DMS 273 treated with DMSO at 0.1 percent for 48 hours (cell line): Measurements from ENCODE around the gene TNFSF13.

Experiments
- DNase-seq: peaks from one replicate; lab custom pipeline; 2025; lab: John Stamatoyannopoulos, UW

Gene TNFSF13, protein sequence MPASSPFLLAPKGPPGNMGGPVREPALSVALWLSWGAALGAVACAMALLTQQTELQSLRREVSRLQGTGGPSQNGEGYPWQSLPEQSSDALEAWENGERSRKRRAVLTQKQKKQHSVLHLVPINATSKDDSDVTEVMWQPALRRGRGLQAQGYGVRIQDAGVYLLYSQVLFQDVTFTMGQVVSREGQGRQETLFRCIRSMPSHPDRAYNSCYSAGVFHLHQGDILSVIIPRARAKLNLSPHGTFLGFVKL

DNA sequence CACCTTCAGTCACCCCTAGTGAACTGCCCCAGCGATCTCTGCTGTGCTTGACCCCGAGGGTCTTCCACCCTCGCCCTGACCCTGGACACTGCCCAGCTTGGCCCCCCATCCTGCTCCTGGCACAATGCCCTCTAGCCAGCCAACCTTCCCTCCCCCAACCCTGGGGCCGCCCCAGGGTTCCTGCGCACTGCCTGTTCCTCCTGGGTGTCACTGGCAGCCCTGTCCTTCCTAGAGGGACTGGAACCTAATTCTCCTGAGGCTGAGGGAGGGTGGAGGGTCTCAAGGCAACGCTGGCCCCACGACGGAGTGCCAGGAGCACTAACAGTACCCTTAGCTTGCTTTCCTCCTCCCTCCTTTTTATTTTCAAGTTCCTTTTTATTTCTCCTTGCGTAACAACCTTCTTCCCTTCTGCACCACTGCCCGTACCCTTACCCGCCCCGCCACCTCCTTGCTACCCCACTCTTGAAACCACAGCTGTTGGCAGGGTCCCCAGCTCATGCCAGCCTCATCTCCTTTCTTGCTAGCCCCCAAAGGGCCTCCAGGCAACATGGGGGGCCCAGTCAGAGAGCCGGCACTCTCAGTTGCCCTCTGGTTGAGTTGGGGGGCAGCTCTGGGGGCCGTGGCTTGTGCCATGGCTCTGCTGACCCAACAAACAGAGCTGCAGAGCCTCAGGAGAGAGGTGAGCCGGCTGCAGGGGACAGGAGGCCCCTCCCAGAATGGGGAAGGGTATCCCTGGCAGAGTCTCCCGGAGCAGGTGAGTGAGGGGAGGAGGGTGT lies at the start of gene TNFSF13:
Gene TNFSF13, plus strand, starts transcription at position 207 of the 776 bp plus-strand sequence. Its CDS starts 290 bp downstream, at position 497.
- no peak for DNase-seq

DNA sequence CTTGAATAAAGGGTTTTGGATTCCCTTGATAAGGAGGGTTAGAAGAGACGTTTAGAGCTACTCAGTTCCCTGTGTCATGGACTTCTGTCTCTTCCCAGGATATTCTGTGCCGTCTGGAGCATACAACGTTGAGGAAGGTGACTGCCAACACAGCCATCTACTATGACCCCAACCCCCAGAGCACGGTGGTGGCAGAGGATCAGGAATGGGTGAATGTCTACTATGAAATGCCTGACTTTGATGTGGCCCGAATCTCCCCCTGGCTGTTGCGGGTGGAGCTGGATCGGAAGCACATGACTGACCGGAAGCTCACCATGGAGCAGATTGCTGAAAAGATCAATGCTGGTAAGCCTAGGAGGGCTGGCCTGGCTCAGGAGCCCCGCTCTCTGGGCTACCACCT lies 49.7 kb upstream of the TNFSF13 start:
- DNase-seq: no peak

- no peak for DNase-seq
These were observed 48.6 kb upstream of the TNFSF13 start for GRCh38 chr17:7509937-7510336.

GRCh38 chr17:7511108-7511507 lies 47.4 kb upstream of the TNFSF13 start:
- no peak for DNase-seq

- DNase-seq: no peak
These were observed 46.4 kb upstream of the TNFSF13 start for GRCh38 chr17:7512105-7512504.

GRCh38 chr17:7512824-7513540 lies 45.6 kb upstream of the TNFSF13 start:
- no peak for DNase-seq

DNA sequence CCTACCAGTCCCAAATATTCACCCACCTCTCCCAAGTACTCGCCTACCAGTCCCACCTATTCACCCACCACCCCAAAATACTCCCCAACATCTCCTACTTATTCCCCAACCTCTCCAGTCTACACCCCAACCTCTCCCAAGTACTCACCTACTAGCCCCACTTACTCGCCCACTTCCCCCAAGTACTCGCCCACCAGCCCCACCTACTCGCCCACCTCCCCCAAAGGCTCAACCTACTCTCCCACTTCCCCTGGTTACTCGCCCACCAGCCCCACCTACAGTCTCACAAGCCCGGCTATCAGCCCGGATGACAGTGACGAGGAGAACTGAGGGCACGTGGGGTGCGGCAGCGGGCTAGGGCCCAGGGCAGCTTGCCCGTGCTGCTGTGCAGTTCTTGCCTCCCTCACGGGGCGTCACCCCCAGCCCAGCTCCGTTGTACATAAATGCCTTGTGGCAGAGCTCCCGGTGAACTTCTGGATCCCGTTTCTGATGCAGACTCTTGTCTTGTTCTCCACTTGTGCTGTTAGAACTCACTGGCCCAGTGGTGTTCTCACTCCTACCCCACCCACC lies 44.6 kb upstream of the TNFSF13 start:
- DNase-seq: no peak

DNA sequence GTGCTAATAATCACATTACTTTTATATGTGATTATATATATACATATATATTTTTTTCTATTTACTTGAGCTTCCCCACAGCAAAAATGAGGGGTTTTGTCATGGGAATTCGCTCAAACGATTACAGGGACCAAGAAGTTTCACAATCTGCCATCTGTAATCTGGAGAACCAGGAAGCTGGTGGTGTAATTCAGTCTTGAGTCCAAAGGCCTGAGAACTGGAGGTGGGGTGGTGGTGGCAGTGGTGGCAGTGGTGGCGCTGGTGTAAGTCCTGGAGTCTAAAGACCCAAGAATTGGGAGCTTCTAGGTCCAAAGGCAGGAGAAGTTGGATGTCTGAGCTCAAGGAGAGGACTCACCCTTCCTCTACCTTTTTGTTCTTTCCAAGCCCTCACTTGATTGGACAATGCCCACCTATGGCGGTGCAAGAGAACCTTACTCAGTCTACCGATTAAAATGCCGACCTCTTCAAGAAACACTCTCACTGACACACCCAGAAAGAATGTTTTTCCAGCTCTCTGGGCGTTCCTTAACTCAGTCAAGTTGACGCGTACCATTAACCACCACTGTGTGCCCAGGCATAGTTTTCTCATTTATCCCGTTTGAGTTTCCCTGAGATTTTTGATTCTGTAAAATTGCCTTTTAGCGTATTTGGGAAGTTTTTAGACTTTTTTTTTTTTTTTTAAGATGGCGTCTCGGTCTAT lies 42.5 kb upstream of the TNFSF13 start:
- no peak for DNase-seq

DNA sequence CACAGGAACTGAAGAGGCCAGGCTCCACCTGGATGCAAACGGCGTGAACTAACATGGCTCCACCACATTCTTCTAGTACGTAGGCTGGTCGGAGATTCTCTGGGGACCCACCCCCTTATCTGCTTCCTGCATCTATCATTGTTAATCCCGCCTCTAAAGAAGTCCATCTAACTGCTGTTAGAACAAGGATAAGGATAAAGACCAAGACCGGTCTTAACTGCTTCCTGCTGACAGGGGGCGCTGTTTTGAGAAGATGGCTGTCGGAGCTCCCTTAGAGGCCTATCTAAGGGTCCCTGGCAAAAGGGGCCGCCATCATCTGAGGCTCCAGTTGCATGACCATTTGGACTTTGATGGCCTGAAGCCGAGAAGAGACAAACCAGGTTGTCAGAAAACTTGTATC lies 35.5 kb upstream of the TNFSF13 start:
- no peak for DNase-seq

- no peak for DNase-seq
These were observed 29.7 kb upstream of the TNFSF13 start for GRCh38 chr17:7528842-7529241.

DNA sequence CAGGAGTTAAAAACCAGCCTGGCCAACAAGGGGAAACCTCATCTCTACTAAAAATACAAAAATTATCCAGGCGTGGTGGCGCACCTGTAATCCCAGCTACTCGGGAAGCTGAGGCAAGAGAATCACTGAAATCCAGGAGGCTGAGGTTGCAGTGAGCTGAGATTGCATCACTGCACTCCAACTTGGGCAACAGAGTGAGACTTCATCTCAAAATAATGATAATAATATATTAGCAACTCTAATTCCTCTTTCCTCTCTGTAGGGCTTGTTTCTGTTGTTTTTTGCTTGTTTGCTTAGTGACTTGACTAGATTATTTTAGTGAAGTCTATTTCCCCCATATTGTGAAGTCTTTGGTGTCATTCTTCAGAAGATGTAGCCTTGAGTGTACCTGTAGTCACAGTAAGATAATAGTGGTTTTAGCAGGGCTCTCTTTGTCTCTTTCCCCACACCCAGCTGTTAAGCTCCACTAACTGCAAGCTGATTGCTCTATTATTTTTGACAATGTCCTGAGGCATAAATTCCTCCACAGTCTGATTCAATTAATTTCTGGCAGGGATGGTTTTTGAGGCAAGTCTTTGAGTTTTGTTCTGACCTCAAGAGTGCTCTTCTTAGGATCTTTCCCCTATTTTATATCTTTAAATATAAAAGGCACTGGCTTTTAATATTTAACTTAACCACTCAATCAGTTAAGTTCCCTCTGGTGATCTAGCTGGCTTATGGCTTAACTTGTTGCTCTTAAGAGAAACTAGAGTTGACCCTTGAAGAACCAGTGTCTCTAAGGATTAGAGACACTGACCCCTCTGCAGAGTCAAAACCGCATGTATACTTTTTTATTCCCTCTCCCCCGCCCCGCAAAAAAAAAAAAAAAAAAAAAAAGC lies 28.3 kb upstream of the TNFSF13 start:
- no peak for DNase-seq

- no peak for DNase-seq
These were observed 20.5 kb upstream of the TNFSF13 start for GRCh38 chr17:7538050-7538449.

DNA sequence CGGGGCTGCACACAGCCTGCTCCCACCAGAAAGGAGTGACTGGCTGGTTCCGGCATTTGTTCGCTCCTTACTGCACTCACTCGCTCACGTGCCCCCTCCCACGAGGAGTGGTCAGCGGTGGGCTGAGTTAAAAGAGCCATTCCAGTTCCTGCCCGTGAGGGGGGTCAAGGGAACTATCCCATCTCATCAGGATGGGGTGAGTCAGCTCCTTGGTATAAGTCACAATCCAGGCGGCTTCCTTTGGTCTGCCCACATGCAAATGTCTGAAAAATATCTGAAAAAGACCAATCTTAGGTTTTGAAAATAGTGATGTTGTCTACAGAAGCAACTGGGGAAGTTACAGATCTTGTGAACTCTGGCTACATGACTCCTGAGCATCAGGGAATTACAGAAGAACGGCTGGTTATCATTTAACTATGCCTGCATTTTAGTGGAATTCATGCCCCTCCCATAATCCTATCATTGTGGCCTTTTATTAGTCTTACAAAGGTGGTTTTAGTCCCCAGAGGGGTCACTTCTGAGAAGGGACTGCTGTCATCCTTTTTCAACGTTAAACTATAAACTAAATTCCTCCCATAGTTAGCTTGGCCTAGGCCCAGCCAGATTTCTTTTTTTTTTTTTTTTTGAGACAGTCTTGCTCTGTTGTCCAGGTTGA lies 19.5 kb upstream of the TNFSF13 start:
- DNase-seq: no peak

- DNase-seq: no peak
These were observed 17.4 kb upstream of the TNFSF13 start for GRCh38 chr17:7541074-7541621.

GRCh38 chr17:7544911-7545310 lies 13.6 kb upstream of the TNFSF13 start:
- DNase-seq: no peak

DNA sequence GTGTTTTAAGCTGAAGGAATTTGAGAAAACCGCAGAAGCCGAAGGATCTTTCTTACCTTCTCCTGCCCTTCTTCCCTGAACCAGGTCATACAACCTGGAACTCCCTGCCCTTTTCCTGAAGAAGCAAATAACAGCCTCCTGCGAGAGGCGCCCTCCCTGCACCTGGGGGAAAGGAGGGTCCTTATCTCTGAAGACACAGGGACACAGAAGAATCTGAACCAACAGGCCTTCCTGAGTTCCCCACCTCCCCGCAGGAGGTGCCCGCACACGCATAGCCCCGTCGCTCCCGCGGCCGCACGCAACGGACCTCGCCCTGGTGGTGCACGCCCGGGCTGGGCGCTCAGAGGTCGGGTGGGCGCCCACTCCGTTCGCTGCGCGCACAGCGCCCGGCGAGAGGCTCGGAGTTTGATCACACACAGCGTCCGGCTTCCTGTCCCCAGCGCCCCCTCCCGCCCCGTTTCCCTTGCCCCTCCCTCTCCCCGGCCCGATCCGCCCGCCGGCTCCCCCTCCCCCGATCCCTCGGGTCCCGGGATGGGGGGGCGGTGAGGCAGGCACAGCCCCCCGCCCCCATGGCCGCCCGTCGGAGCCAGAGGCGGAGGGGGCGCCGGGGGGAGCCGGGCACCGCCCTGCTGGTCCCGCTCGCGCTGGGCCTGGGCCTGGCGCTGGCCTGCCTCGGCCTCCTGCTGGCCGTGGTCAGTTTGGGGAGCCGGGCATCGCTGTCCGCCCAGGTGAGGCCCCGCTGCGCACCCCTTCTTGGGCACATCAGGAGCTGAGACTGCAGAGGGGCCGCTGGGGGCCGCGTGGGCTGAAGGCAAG lies 9.8 kb upstream of the TNFSF13 start, which contains the start of gene TNFSF12:
Gene TNFSF12, plus strand, starts transcription at position 474 of the 816 bp plus-strand sequence. Its CDS starts 96 bp downstream, at position 570.
- DNase-seq: no peak

DNA sequence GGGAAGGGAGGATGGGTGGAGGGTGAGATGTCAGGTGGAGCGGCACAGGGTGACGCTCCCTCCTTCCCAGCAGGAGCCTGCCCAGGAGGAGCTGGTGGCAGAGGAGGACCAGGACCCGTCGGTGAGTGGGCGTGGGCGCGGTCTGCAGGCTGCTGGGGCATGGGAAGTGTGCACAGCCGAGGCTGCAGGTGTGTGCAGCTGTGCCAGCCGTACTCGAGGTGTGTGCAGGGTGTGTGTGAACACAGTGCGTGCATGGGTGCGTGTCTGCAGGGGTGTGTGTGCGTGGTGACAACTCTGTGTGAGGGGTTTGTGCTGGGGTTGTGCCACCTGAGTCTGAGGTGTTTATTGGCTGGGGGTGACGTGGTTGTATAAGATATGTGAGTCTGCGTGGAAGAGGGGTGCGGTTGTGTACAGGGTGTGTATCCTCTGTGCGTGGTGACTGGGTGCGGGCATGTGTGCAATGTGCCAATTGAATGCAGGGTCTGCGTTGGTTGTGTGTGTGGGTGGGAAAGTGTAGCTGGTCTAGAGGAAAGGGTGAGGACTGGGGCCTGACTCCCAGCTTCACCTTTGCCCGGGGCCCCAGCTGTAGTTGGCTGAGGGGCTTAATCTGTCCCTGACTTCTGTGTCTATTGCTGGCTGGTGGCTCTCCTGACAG lies 9.0 kb upstream of the TNFSF13 start:
- DNase-seq: no peak

DNA sequence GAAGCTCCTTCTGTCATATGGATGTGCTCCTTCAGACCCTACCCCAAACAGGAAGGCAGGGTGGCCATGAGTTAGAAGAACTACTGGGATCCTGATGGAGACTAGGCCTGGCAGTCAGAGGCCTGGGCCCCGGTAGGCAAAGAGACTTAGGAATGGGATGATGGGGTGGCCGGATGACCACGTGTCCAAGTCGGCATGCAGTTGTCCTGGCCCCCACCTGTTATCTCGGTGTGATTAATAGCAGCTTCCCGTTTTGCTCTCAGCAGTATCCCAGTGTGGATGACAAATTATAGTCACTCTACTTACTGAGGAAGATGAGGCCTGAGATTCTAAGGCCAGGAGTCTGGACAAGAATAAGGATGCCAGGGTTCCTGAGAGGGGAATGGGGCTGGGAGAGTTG lies 8.2 kb upstream of the TNFSF13 start:
- no peak for DNase-seq

- no peak for DNase-seq
These were observed 7.2 kb upstream of the TNFSF13 start for GRCh38 chr17:7551396-7551795.
